HL-60 (cell line): ENCODE data around the gene PDE11A.

Experiments used
- GABPA ChIP-seq: IDR thresholded peaks from 2 replicates; pipeline ENCODE4 v1.6.1; 2012; ENCODE audit warnings: low read depth
- POLR2AphosphoS5 ChIP-seq: IDR thresholded peaks from 2 replicates; pipeline ENCODE4 v1.6.1; 2012; ENCODE audit warnings: low read depth
- TF ChIP-seq, protein P1 (sequence below): IDR thresholded peaks from one replicate; pipeline ENCODE4 v1.5.1; 2011; ENCODE audit warnings: low read length, control low read depth, inconsistent platforms; ENCODE audit not compliant: insufficient read depth

DNA sequence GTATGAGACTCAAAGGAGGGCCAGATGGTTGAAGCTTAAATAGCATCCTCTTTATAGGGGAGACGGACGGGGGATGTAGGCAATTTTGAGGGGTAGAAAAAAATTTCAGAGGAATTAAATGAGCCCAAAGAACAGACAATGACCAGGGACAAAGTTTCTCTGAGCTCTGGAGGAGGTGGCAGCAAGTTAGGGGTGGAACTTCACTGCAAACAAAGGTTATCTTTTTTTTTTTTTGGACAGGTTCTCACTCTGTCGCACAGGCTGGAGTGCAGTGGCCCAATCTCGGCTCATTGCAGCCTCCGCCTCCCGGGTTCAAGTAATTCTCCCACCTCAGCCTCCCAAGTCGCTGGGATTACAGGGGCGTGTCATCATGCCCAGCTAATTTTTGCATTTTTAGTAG lies 195.6 kb downstream of the PDE11A start:
- TF ChIP-seq, protein P1, sequence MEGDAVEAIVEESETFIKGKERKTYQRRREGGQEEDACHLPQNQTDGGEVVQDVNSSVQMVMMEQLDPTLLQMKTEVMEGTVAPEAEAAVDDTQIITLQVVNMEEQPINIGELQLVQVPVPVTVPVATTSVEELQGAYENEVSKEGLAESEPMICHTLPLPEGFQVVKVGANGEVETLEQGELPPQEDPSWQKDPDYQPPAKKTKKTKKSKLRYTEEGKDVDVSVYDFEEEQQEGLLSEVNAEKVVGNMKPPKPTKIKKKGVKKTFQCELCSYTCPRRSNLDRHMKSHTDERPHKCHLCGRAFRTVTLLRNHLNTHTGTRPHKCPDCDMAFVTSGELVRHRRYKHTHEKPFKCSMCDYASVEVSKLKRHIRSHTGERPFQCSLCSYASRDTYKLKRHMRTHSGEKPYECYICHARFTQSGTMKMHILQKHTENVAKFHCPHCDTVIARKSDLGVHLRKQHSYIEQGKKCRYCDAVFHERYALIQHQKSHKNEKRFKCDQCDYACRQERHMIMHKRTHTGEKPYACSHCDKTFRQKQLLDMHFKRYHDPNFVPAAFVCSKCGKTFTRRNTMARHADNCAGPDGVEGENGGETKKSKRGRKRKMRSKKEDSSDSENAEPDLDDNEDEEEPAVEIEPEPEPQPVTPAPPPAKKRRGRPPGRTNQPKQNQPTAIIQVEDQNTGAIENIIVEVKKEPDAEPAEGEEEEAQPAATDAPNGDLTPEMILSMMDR = no peak
- TF ChIP-seq POLR2AphosphoS5 (no peak), GABPA (no peak)
